A673 (cell line): Measurements from ENCODE around the gene VAV3. TPM values are rescaled to one million over a fixed set of nuclear protein-coding genes. Genes with fewer than 3 reads are reported as not detected.

ENCODE experiments used
- BruUV-seq: library from RNA; stranded (reverse); fragments of 400-500 nt; replicated peaks from 2 replicates; lab custom pipeline; 2021; lab: Mats Ljungman, UMichigan
- CTCF ChIA-PET: fragments of 300-600 bp; sonication (Branson Sonifier 250); formaldehyde crosslinking; loops from one replicate; lab custom pipeline; 2022; ENCODE audit warnings: antibody characterized with exemption; lab: Charles Lee
- POLR2A ChIA-PET: fragments of 300-600 bp; sonication (Branson Sonifier 250); formaldehyde crosslinking; loops from one replicate; lab custom pipeline; 2022; ENCODE audit warnings: antibody characterized with exemption; ENCODE audit not compliant: low non-redundant PET; lab: Charles Lee
- DNase-seq: peaks from one replicate; pipeline ENCODE4 v3.0.0-alpha.2; 2015; ENCODE audit warnings: low spot score
- H3K27ac ChIP-seq: fragments of 200-600 bp; sonication (generic); 2 replicates; pipeline ENCODE4 v1.5.1; 2016; ENCODE audit warnings: mixed run types, low read depth, mild to moderate bottlenecking, mixed read lengths, antibody characterized with exemption, low read length; ENCODE audit not compliant: poor library complexity, severe bottlenecking
- H3K27me3 ChIP-seq: fragments of 200-600 bp; sonication (generic); replicated peaks from 2 replicates; pipeline ENCODE4 v1.6.1; 2017; ENCODE audit warnings: mixed run types, low read depth, mild to moderate bottlenecking, mixed read lengths, antibody characterized with exemption, low read length; ENCODE audit not compliant: insufficient read depth, poor library complexity
- H3K36me3 ChIP-seq: fragments of 200-600 bp; sonication (generic); 2 replicates; pipeline ENCODE4 v1.6.1; 2016; ENCODE audit warnings: mixed run types, mild to moderate bottlenecking, mixed read lengths, antibody characterized with exemption, low read length; ENCODE audit not compliant: insufficient read depth, poor library complexity, severe bottlenecking
- H3K4me1 ChIP-seq: fragments of 200-600 bp; sonication (generic); 2 replicates; pipeline ENCODE4 v1.6.1; 2017; ENCODE audit warnings: mixed run types, mild to moderate bottlenecking, mixed read lengths, antibody characterized with exemption, low read length; ENCODE audit not compliant: insufficient read depth, poor library complexity, severe bottlenecking
- H3K4me3 ChIP-seq: fragments of 200-600 bp; sonication (generic); 2 replicates; pipeline ENCODE4 v1.5.1; 2016; ENCODE audit warnings: low read depth, mixed run types, mild to moderate bottlenecking, mixed read lengths, low read length; ENCODE audit not compliant: poor library complexity, severe bottlenecking
- H3K9me3 ChIP-seq: fragments of 200-600 bp; sonication (generic); 2 replicates; pipeline ENCODE4 v1.6.1; 2016; ENCODE audit warnings: mixed run types, low read depth, mild to moderate bottlenecking, mixed read lengths, antibody characterized with exemption, low read length; ENCODE audit not compliant: poor library complexity, severe bottlenecking
- EZH2 ChIP-seq: fragments of 200-600 bp; sonication (generic); IDR thresholded peaks from 2 replicates; pipeline ENCODE4 v1.6.1; 2017; ENCODE audit warnings: borderline replicate concordance, low read depth, mild to moderate bottlenecking, mixed read lengths, antibody characterized with exemption, low read length; ENCODE audit not compliant: poor library complexity, severe bottlenecking
- intact Hi-C: fragments of 100-400 bp; cut with micrococcal nuclease; formaldehyde crosslinking; loops from one replicate; pipeline ENCODE4 v1.10.0; 2022; ENCODE audit not compliant: unreplicated experiment
- microRNA-seq: library from miRNA; unstranded; fragments of <30 nt; microRNA quantifications from one replicate; pipeline ENCODE4 v1.2.0, GENCODE V29; 2021
- total RNA-seq: library from RNA; stranded (reverse); gene quantifications from 2 replicates; pipeline ENCODE4 v1.2.3, GENCODE V29; 2021
- TF ChIP-seq, protein P1 (sequence below): fragments of 300-800, 200-600 bp; sonication (generic); conservative IDR thresholded peaks from 2 replicates; pipeline ENCODE4 v1.5.1; 2017; ENCODE audit warnings: low read depth, mild to moderate bottlenecking, antibody characterized with exemption, low read length, moderate library complexity, mixed read lengths

VAV3 gene
- total RNA-seq, 1 experiment from 2014 or later, result 0.30 TPM

DNA sequence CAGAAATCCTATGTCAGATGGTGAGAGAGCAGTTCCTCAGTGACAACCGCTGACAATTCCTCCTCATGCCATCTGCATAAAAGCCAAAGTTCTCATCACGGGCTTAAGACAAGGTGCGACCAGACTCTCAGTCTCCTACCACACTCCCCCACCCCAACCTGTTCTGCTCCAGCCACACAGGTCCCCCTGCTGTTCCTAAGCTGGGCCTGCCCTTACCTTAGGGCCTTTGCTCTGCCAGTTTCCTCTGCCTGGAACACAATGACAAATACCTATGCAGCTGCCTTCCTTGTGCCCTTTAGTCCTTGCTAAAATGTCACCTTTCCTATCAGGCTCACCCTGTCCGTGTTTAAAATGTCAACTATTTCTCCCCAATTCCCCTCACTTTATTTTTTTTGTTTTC is 441.9 kb downstream of the VAV3 start:
- Histone ChIP-seq H3K4me1 (peaks cover 5% of the 10 kb centered on the region), H3K9me3 (no peaks in the 10 kb centered on the region), H3K36me3 (no peaks in the 10 kb centered on the region), H3K27ac (no peak overlapping the region), H3K4me3 (no peak overlapping the region), H3K27me3 (no peaks in the 10 kb centered on the region)
- no peak for DNase-seq
- ChIA-PET CTCF (no interaction called here), POLR2A (no interaction called here)
- intact Hi-C loops, result loop anchor here (10.0 kb wide), 1 partner anchor 1138 kb away; no protein-coding TSS in a partner anchor
- no peak for TF ChIP-seq EZH2
- TF ChIP-seq, protein P1, sequence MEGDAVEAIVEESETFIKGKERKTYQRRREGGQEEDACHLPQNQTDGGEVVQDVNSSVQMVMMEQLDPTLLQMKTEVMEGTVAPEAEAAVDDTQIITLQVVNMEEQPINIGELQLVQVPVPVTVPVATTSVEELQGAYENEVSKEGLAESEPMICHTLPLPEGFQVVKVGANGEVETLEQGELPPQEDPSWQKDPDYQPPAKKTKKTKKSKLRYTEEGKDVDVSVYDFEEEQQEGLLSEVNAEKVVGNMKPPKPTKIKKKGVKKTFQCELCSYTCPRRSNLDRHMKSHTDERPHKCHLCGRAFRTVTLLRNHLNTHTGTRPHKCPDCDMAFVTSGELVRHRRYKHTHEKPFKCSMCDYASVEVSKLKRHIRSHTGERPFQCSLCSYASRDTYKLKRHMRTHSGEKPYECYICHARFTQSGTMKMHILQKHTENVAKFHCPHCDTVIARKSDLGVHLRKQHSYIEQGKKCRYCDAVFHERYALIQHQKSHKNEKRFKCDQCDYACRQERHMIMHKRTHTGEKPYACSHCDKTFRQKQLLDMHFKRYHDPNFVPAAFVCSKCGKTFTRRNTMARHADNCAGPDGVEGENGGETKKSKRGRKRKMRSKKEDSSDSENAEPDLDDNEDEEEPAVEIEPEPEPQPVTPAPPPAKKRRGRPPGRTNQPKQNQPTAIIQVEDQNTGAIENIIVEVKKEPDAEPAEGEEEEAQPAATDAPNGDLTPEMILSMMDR, result no peak
- no TSS peak for BruUV-seq

Small RNAs within 50 kb of the gene (microRNA-seq; reads per million reads assigned to microRNA genes)
- not detected for gene MIR7852

Other genes starting within 250 kb of the VAV3 start
- 34.5 and 35.4 TPM in 2 replicates for gene SLC25A24, start 235.2 kb upstream of the VAV3 start, total RNA-seq